ENCODE data around the gene TNFSF10. TPM values are rescaled to one million over a fixed set of nuclear protein-coding genes. Genes with fewer than 3 reads are reported as not detected.
A peak's percentile ranks its signal among the peaks of the same experiment; 100 is the strongest.

TNFSF10 gene
- total and polyA plus RNA-seq, 9 of the 15 experiments (the other 6 are each of a cell fraction or from before 2014, with no cell fraction given): 0.07 to 1.3 (median 0.27) TPM; not detected in 1

- TF ChIP-seq SMARCE1 (IDR thresholded peaks at IDR 0.05) (peak; percentile 61; the same call in 1 of the 2 replicates), ASH1L (IDR thresholded peaks at IDR 0.05; ENCODE audit: borderline replicate concordance, low read depth, partially characterized antibody) (no peak), MYNN (IDR thresholded peaks at IDR 0.05) (no peak), MYNN (CRISPR knock-in tag; IDR thresholded peaks at IDR 0.05) (no peak), CAMTA2 (CRISPR knock-in tag; conservative IDR thresholded peaks at IDR 0.05) (no peak), MAFK (IDR thresholded peaks at IDR 0.05; ENCODE audit: low read length) (peak; percentile 94), DDX20 (tag; IDR thresholded peaks at IDR 0.05; ENCODE audit: low read depth) (no peak), EP300 (IDR thresholded peaks at IDR 0.05; ENCODE audit: low read length) (peak; percentile 39; the same call in 1 of the 2 replicates), HSF4 (CRISPR knock-in tag; IDR thresholded peaks at IDR 0.05; ENCODE audit: borderline replicate concordance) (no peak), ZNF3 (CRISPR knock-in tag; IDR thresholded peaks at IDR 0.05) (no peak), ZMIZ1 (IDR thresholded peaks at IDR 0.05; ENCODE audit: low read depth in 2 of 2, low read length in 2 of 2) (no peak), MIER1 (IDR thresholded peaks at IDR 0.05; ENCODE audit: low read depth) (no peak), JUND (IDR thresholded peaks at IDR 0.05; ENCODE audit: borderline replicate concordance, low read depth, low read length) (no peak), JUND (tag; IDR thresholded peaks at IDR 0.05; ENCODE audit: borderline replicate concordance, low read depth, low read length) (peak; percentile 34; the same call in 2 of the 3 replicates), KDM4B (IDR thresholded peaks at IDR 0.05; ENCODE audit: borderline replicate concordance in 2 of 2, low read depth in 1 of 2) (no peak), TCF7 (IDR thresholded peaks at IDR 0.05; ENCODE audit: borderline replicate concordance) (no peak), ZSCAN32 (CRISPR knock-in tag; IDR thresholded peaks at IDR 0.05) (no peak), SMARCA4 (IDR thresholded peaks at IDR 0.05) (peak; percentile 58; the same call in 1 of the 2 replicates), ZBTB9 (CRISPR knock-in tag; IDR thresholded peaks at IDR 0.05) (no peak), PPARD (CRISPR knock-in tag; IDR thresholded peaks at IDR 0.05) (no peak), ZNF316 (IDR thresholded peaks at IDR 0.05) (peak; percentile 99), MCM5 (IDR thresholded peaks at IDR 0.05; ENCODE audit: low read depth) (no peak), MAFG (tag; conservative IDR thresholded peaks at IDR 0.05) (peak; percentile 98), CBFA2T3 (IDR thresholded peaks at IDR 0.05) (peak; percentile 38), GATAD2B (IDR thresholded peaks at IDR 0.05; ENCODE audit: borderline replicate concordance) (no peak)
- TF ChIP-seq, protein P1, sequence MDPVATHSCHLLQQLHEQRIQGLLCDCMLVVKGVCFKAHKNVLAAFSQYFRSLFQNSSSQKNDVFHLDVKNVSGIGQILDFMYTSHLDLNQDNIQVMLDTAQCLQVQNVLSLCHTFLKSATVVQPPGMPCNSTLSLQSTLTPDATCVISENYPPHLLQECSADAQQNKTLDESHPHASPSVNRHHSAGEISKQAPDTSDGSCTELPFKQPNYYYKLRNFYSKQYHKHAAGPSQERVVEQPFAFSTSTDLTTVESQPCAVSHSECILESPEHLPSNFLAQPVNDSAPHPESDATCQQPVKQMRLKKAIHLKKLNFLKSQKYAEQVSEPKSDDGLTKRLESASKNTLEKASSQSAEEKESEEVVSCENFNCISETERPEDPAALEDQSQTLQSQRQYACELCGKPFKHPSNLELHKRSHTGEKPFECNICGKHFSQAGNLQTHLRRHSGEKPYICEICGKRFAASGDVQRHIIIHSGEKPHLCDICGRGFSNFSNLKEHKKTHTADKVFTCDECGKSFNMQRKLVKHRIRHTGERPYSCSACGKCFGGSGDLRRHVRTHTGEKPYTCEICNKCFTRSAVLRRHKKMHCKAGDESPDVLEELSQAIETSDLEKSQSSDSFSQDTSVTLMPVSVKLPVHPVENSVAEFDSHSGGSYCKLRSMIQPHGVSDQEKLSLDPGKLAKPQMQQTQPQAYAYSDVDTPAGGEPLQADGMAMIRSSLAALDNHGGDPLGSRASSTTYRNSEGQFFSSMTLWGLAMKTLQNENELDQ (CRISPR knock-in tag; IDR thresholded peaks at IDR 0.05; ENCODE audit: borderline replicate concordance): no peak
Observed at GRCh38 chr3:172549144-172549543, 25.9 kb upstream of the TNFSF10 start (continued).

Measured in K562 (cell line).